HFFc6 (cell line): ENCODE measurements around the gene RAC2. TPM values are rescaled to one million over a fixed set of nuclear protein-coding genes. Genes with fewer than 3 reads are reported as not detected.

Experiments used
- DNase-seq: peaks from one replicate; pipeline ENCODE4 v3.0.0-alpha.2; 2018
- H3K27ac Mint-ChIP-seq: 2 replicates; pipeline ENCODE4 v1.8.0; 2020; ENCODE audit warnings: mild to moderate bottlenecking, mixed read lengths
- H3K27me3 Mint-ChIP-seq: 2 replicates; pipeline ENCODE4 v1.8.0; 2021; ENCODE audit warnings: mild to moderate bottlenecking, moderate library complexity, mixed read lengths; ENCODE audit not compliant: insufficient read depth
- H3K36me3 Mint-ChIP-seq: 2 replicates; pipeline ENCODE4 v1.8.0; 2021; ENCODE audit warnings: low read depth, mixed read lengths
- H3K4me1 Mint-ChIP-seq: 2 replicates; pipeline ENCODE4 v1.8.0; 2020; ENCODE audit warnings: low read depth, mixed read lengths
- H3K4me3 Mint-ChIP-seq: 2 replicates; pipeline ENCODE4 v1.8.0; 2020; ENCODE audit warnings: mild to moderate bottlenecking, moderate library complexity, mixed read lengths
- H3K9me3 Mint-ChIP-seq: 2 replicates; pipeline ENCODE4 v1.8.0; 2020; ENCODE audit warnings: mild to moderate bottlenecking, mixed read lengths
- CTCF ChIP-seq: fragments of 200-600 bp; sonication (generic); IDR thresholded peaks from 2 replicates; pipeline ENCODE4 v1.5.0; 2021; ENCODE audit warnings: antibody characterized with exemption, mild to moderate bottlenecking
- total RNA-seq, 6 experiments: library from RNA; stranded (reverse); fragmentation: NEBNext Ultra II Directional; extraction: Animal tissue kit (Norgen Biotek cat#: 25700); gene quantifications; 2 replicates in 1 of 6; 3 replicates in 5 of 6; pipeline ENCODE4 v1.2.3, GENCODE V29; 2021

Gene RAC2
- total RNA-seq, 6 experiments from 2014 or later: 29.9 to 57.2 (median 53.5) TPM

DNA sequence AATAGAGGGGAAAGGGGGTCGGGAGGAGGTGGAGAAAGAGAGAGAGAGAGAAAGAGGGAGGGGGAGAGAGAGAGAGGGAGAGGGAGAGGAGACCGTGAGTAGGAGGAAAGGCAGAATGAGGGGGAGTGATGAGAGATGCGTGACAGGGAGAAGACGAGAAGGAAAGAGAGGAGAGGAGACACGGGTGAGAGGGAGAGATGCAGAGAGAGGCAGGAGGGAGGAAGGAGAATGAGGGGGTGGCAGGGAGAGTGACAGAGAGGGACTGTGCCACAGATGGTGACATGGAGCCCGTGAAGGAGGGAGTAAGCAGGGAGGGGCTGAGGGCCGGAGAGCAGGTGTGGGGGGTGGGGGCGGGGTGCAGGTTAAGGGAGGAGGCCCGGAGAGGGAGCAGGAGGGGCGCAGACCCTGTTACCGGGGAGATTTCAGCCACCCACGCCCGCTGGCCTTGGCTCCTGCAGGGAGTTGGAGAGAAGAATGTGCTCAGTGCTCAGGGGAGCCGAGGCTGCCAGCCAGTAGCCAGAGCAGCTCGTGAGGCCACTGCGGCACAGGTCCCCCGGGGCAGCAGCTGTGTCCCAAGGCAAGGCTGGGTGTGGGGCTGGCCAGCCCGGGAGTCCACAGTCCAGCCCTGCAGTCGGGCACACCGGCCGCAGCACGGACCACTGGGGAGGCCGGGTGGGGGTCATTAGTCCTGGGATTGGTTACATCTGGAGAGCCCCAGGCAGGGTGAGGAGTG lies 31.7 kb downstream of the RAC2 start, which contains the start of gene SSTR3:
SSTR3 (minus strand) TSS at position 304 of the 733 bp plus-strand sequence. CDS start 4,674 bp downstream, outside the sequence.
- TF ChIP-seq CTCF: no peak
- Mint-ChIP-seq H3K36me3 (no peaks in the 10 kb centered on the region), H3K4me1 (peaks cover 6% of the 10 kb centered on the region; the same call in 1 of the 2 replicates), H3K27me3 (peaks cover 38% of the 10 kb centered on the region), H3K4me3 (no peak within 1 kb of the TSS), H3K9me3 (no peaks in the 10 kb centered on the region), H3K27ac (no peak within 1 kb of the TSS)
- no peak for DNase-seq

- no peak for TF ChIP-seq CTCF
- no peak for DNase-seq
- no peak overlapping the region for H3K4me3 Mint-ChIP-seq
- no peaks in the 10 kb centered on the region for H3K36me3 Mint-ChIP-seq
- H3K27me3 Mint-ChIP-seq: peaks cover 38% of the 10 kb centered on the region
- no peak overlapping the region for H3K27ac Mint-ChIP-seq
- H3K4me1 Mint-ChIP-seq: peaks cover 6% of the 10 kb centered on the region; the same call in 1 of the 2 replicates
- H3K9me3 Mint-ChIP-seq: no peaks in the 10 kb centered on the region
Measured at GRCh38 chr22:37211866-37212173, 32.2 kb downstream of the RAC2 start.

DNA sequence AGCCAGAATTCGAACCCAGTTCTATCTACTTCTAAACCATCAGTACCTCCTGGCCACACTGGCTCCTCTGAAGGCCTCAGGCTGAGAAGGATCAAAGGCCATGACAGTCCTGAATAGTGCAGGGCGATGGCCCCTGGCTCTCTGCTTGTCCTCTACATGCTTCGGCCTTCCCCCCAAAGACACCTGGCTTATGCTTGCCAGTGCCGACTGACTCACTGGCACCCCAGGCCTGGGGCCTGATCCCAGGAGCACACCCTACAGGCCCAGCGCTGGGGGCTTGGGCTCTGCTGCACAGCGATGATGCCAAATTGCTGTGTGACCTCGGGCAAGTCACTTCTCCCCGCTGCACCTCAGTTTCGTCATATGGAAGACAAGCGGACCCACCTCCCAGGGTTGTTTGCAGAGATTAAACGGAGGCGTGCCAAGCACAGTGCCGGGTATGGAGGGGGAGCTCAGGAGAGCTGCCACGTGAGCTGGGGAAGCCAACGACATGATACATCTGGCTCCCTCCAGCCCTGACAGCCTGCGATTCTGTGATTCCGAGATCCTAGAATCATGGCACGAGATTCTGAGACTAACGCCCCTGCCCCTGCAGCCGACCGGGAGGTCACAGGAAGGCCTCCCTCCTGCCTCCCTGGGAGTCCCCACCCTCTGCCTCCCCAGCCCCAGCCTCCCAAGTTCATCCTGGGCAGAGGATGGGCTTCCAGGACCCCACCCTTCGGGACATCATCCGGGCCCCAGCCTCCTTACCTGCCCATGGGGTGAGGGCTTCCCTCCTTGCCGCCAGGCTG lies 32.8 kb downstream of the RAC2 start:
- H3K27me3 Mint-ChIP-seq: peaks cover 33% of the 10 kb centered on the region
- H3K9me3 Mint-ChIP-seq: no peaks in the 10 kb centered on the region

GRCh38 chr22:37210041-37210803 lies 33.8 kb downstream of the RAC2 start:
- no peak for DNase-seq
- Mint-ChIP-seq H3K36me3 (no peaks in the 10 kb centered on the region), H3K27ac (no peak overlapping the region), H3K27me3 (peaks cover 27% of the 10 kb centered on the region), H3K4me1 (peaks cover 6% of the 10 kb centered on the region; the same call in 1 of the 2 replicates), H3K4me3 (no peak overlapping the region), H3K9me3 (no peaks in the 10 kb centered on the region)
- no peak for TF ChIP-seq CTCF

More for the DNA sequence above, 32.8 kb downstream of the RAC2 start:
- no peak for TF ChIP-seq CTCF
- Mint-ChIP-seq H3K4me1 (peaks cover 6% of the 10 kb centered on the region; the same call in 1 of the 2 replicates), H3K4me3 (no peak overlapping the region), H3K27ac (no peak overlapping the region), H3K36me3 (no peaks in the 10 kb centered on the region)
- DNase-seq: no peak

DNA sequence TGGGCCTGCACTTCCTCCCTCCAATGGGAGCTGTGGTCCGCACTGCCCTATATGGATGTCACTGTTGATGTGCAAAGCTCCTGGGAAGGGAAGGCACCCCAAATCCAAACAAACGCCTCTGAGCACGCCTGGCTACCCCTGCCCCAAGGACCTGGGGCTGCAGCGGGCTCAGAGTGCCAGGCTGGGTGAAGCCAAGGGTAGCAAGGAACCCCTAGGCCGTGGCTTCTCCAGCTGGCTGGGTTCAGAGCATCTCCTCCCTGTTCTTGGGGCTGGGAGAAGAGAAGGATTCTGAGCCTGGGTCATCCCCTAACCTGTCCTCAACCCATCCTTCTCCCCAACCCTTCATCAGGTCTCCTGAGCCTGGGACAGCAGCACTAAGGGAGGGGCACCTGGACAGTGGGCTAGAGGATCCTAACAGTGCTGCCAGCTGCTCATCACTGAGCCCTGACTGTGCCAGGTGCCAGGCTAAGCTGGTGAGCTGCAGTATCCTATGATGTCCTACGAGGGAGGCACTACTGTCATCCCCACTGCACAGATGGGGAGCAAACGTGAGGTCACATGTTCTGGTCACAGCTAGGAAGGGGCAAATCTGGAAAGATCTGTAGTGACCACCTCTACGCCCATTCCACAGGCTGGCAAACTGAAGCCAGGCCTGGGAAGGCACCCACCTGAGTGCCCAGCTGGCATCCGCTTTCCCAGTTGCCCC lies 34.8 kb downstream of the RAC2 start:
- H3K4me1 Mint-ChIP-seq: peaks cover 6% of the 10 kb centered on the region; the same call in 1 of the 2 replicates
- no peaks in the 10 kb centered on the region for H3K36me3 Mint-ChIP-seq
- no peak overlapping the region for H3K27ac Mint-ChIP-seq
- no peaks in the 10 kb centered on the region for H3K9me3 Mint-ChIP-seq
- peaks cover 23% of the 10 kb centered on the region for H3K27me3 Mint-ChIP-seq
- DNase-seq: no peak
- TF ChIP-seq CTCF: no peak
- no peak overlapping the region for H3K4me3 Mint-ChIP-seq
